Body of pancreas (tissue), 4 donors: ENCODE data around the gene ING3. TPM values are rescaled to one million over a fixed set of nuclear protein-coding genes. Genes with fewer than 3 reads are reported as not detected.

Experiments
- ATAC-seq: fragments of 150-250 bp; one replicate; pipeline ENCODE4 v1.9.1; 2016
- DNase-seq, 4 donors: peaks; one replicate each; pipeline ENCODE4 v3.0.0-alpha.2; 2019
- H3K27ac ChIP-seq, 4 donors: fragments of 200-600 bp; sonication (generic); 1 replicate in 3 of 4; 2 replicates in 1 of 4; pipeline versions ENCODE4 v1.5.1 to v1.6.1; 2016 to 2019; ENCODE audit warnings: mild to moderate bottlenecking in 1 of 4, mixed read lengths in 1 of 4, moderate library complexity in 1 of 4
- H3K27me3 ChIP-seq, 2 donors: fragments of 200-600 bp; sonication (generic); one replicate each; pipeline ENCODE4 v1.6.0; 2016; ENCODE audit warnings: mild to moderate bottlenecking in 1 of 2
- H3K36me3 ChIP-seq, 2 donors: fragments of 200-600 bp; sonication (generic); replicated peaks in 1 of 2; 2 replicates each; pipeline ENCODE4 v1.5.1; 2016; ENCODE audit warnings: low read depth in 2 of 2; ENCODE audit not compliant: insufficient read depth in 1 of 2
- H3K4me1 ChIP-seq: fragments of 200-600 bp; sonication (generic); one replicate; pipeline ENCODE4 v1.6.0; 2016
- H3K4me3 ChIP-seq, 2 donors: fragments of 200-600 bp; sonication (generic); 1 replicate in 1 of 2; 2 replicates in 1 of 2; pipeline ENCODE4 v1.5.1; 2016 to 2019
- H3K9me3 ChIP-seq, 3 donors: fragments of 200-600 bp; sonication (generic); 1 replicate in 2 of 3; 2 replicates in 1 of 3; pipeline ENCODE4 v1.5.1; 2016
- CTCF ChIP-seq, 7 experiments: fragments of 450-650 bp in 4 of 7; fragments of 200-600 bp in 3 of 7; sonication (generic) in 3 of 7; IDR thresholded peaks; one replicate each; pipeline ENCODE4 v1.5.1; 2016 to 2019; ENCODE audit warnings: antibody characterized with exemption in 7 of 7
- POLR2A ChIP-seq, 3 donors: fragments of 450-650 bp; IDR thresholded peaks; one replicate each; pipeline ENCODE4 v1.6.1; 2016; ENCODE audit warnings: antibody characterized with exemption in 3 of 3, mild to moderate bottlenecking in 2 of 3
- WGBS, 2 donors: methylation state at CpG; one replicate each; pipeline ENCODE4 v1.1.5; 2017; 5-methylcytosine and 5-hydroxymethylcytosine counted together
- intact Hi-C: fragments of 100-400 bp; cut with DNase I; formaldehyde crosslinking; loops from one replicate; pipeline ENCODE4 v1.15.1; 2023
- total RNA-seq, 2 donors: library from RNA; depleted of rRNA; stranded (reverse); fragments of >200 nt; gene quantifications; one replicate each; pipeline ENCODE4 v1.1.0, GENCODE V29; 2016

Gene ING3
- total RNA-seq, 2 donors from 2014 or later: 7.6 to 9.1 TPM

- no peak overlapping the region for H3K27ac ChIP-seq
- H3K4me3 ChIP-seq: no peak overlapping the region
- DNase-seq (no peak), ATAC-seq (no peak)
- H3K36me3 ChIP-seq: no peaks in the 10 kb centered on the region
- WGBS, 2 donors: 31% methylated on average over 2 of the region's 2 CpGs
- no peaks in the 10 kb centered on the region for H3K4me1 ChIP-seq
- intact Hi-C loops: no loop called here
- no peaks in the 10 kb centered on the region for H3K9me3 ChIP-seq
- H3K27me3 ChIP-seq: no peaks in the 10 kb centered on the region
- TF ChIP-seq POLR2A (IDR thresholded peaks at IDR 0.05) (no peak), CTCF (IDR thresholded peaks at IDR 0.05) (no peak)
Measured at GRCh38 chr7:120926943-120927346, 23.6 kb upstream of the ING3 start.

- TF ChIP-seq CTCF (IDR thresholded peaks at IDR 0.05) (no peak), POLR2A (IDR thresholded peaks at IDR 0.05) (no peak)
- no peaks in the 10 kb centered on the region for H3K27me3 ChIP-seq
- intact Hi-C loops: no loop called here
Measured at GRCh38 chr7:120927454-120928103, 23.0 kb upstream of the ING3 start.

GRCh38 chr7:120931243-120931642 lies 19.3 kb upstream of the ING3 start:
- no peaks in the 10 kb centered on the region for H3K4me1 ChIP-seq
- no peak for DNase-seq
- WGBS, 2 donors: 61 to 72% methylated on average over 1 of the region's 1 CpG
- no peak overlapping the region for H3K4me3 ChIP-seq
- no peaks in the 10 kb centered on the region for H3K9me3 ChIP-seq
- intact Hi-C loops: loop anchor here (5.0 kb wide), 1 partner anchor 124 kb away; no protein-coding TSS in a partner anchor
- TF ChIP-seq POLR2A (IDR thresholded peaks at IDR 0.05): no peak
- TF ChIP-seq CTCF (IDR thresholded peaks at IDR 0.05): no peak
- H3K27ac ChIP-seq: no peak overlapping the region
- no peaks in the 10 kb centered on the region for H3K27me3 ChIP-seq
- H3K36me3 ChIP-seq: no peaks in the 10 kb centered on the region
- no peak for ATAC-seq

More at GRCh38 chr7:120927454-120928103, 23.0 kb upstream of the ING3 start:
- no peak overlapping the region for H3K27ac ChIP-seq
- no peak overlapping the region for H3K4me3 ChIP-seq
- H3K36me3 ChIP-seq: no peaks in the 10 kb centered on the region
- 77 to 85% methylated on average over 2 of the region's 2 CpGs for WGBS, 2 donors
- DNase-seq (no peak), ATAC-seq (no peak)
- H3K9me3 ChIP-seq: no peaks in the 10 kb centered on the region
- no peaks in the 10 kb centered on the region for H3K4me1 ChIP-seq

- no peaks in the 10 kb centered on the region for H3K36me3 ChIP-seq
- H3K4me1 ChIP-seq: no peaks in the 10 kb centered on the region
- DNase-seq: no peak
- no peak for ATAC-seq
- no peak overlapping the region for H3K4me3 ChIP-seq
- H3K27me3 ChIP-seq: no peaks in the 10 kb centered on the region
- WGBS, 2 donors: 68 to 82% methylated on average over 1 of the region's 1 CpG
- no peak for TF ChIP-seq POLR2A (IDR thresholded peaks at IDR 0.05)
- TF ChIP-seq CTCF (IDR thresholded peaks at IDR 0.05): no peak
- intact Hi-C loops: loop anchor here (5.0 kb wide), 1 partner anchor 126 kb away; no protein-coding TSS in a partner anchor
- H3K27ac ChIP-seq: no peak overlapping the region
- H3K9me3 ChIP-seq: no peaks in the 10 kb centered on the region
Measured at GRCh38 chr7:120933475-120933874, 17.1 kb upstream of the ING3 start.

- 59 to 75% methylated on average over 3 of the region's 3 CpGs for WGBS, 2 donors
- intact Hi-C loops: no loop called here
Measured at GRCh38 chr7:120939345-120939744, 11.2 kb upstream of the ING3 start.

More at GRCh38 chr7:120939345-120939744, 11.2 kb upstream of the ING3 start:
- TF ChIP-seq POLR2A (IDR thresholded peaks at IDR 0.05): no peak
- TF ChIP-seq CTCF (IDR thresholded peaks at IDR 0.05): no peak
- DNase-seq: no peak
- Histone ChIP-seq H3K4me1 (no peaks in the 10 kb centered on the region), H3K36me3 (no peaks in the 10 kb centered on the region), H3K27ac (no peak overlapping the region), H3K4me3 (no peak overlapping the region), H3K9me3 (no peaks in the 10 kb centered on the region), H3K27me3 (no peaks in the 10 kb centered on the region)
- no peak for ATAC-seq
